Uterus (tissue), 2 donors: ENCODE data around the gene FAM199X.

Source experiments
- POLR2A ChIP-seq, 2 donors: fragments of 450-650 bp; IDR thresholded peaks; one replicate each; pipeline ENCODE4 v1.6.1; 2016; ENCODE audit warnings: antibody characterized with exemption in 2 of 2, mild to moderate bottlenecking in 1 of 2, moderate library complexity in 1 of 2
- TF ChIP-seq, protein P1 (sequence below), 4 experiments: fragments of 200-600 bp in 2 of 4; fragments of 450-650 bp in 2 of 4; sonication (generic) in 2 of 4; IDR thresholded peaks; one replicate each; pipeline ENCODE4 v1.5.1; 2016 to 2019; ENCODE audit warnings: antibody characterized with exemption in 4 of 4, mild to moderate bottlenecking in 2 of 4, moderate library complexity in 1 of 4

- TF ChIP-seq, protein P1, sequence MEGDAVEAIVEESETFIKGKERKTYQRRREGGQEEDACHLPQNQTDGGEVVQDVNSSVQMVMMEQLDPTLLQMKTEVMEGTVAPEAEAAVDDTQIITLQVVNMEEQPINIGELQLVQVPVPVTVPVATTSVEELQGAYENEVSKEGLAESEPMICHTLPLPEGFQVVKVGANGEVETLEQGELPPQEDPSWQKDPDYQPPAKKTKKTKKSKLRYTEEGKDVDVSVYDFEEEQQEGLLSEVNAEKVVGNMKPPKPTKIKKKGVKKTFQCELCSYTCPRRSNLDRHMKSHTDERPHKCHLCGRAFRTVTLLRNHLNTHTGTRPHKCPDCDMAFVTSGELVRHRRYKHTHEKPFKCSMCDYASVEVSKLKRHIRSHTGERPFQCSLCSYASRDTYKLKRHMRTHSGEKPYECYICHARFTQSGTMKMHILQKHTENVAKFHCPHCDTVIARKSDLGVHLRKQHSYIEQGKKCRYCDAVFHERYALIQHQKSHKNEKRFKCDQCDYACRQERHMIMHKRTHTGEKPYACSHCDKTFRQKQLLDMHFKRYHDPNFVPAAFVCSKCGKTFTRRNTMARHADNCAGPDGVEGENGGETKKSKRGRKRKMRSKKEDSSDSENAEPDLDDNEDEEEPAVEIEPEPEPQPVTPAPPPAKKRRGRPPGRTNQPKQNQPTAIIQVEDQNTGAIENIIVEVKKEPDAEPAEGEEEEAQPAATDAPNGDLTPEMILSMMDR (IDR thresholded peaks at IDR 0.05) = no peak
- no peak for TF ChIP-seq POLR2A (IDR thresholded peaks at IDR 0.05)
Observed at GRCh38 chrX:104134583-104135261, 31.5 kb upstream of the FAM199X start.
